Ascending aorta (tissue), 2 donors: ENCODE measurements around the gene FUT7. TPM values are rescaled to one million over a fixed set of nuclear protein-coding genes. Genes with fewer than 3 reads are reported as not detected.

Experiments
- DNase-seq, 2 donors: peaks; one replicate each; pipeline ENCODE4 v3.0.0-alpha.2; 2019; ENCODE audit warnings: low spot score in 2 of 2
- H3K27ac ChIP-seq, 2 donors: fragments of 200-600 bp; sonication (generic); one replicate each; pipeline ENCODE4 v1.5.1; 2016 to 2017; ENCODE audit warnings: mild to moderate bottlenecking in 1 of 2
- H3K27me3 ChIP-seq: fragments of 200-600 bp; sonication (generic); one replicate; pipeline ENCODE4 v1.5.1; 2017
- H3K36me3 ChIP-seq, 2 donors: fragments of 200-600 bp; sonication (generic); one replicate each; pipeline ENCODE4 v1.5.1; 2016
- H3K4me1 ChIP-seq, 2 donors: fragments of 200-600 bp; sonication (generic); one replicate each; pipeline ENCODE4 v1.5.1; 2016 to 2017; ENCODE audit warnings: mild to moderate bottlenecking in 1 of 2
- H3K4me3 ChIP-seq, 2 donors: fragments of 200-600 bp; sonication (generic); one replicate each; pipeline ENCODE4 v1.5.1; 2016 to 2017; ENCODE audit warnings: mild to moderate bottlenecking in 1 of 2
- H3K9me3 ChIP-seq, 2 donors: fragments of 200-600 bp; sonication (generic); one replicate each; pipeline ENCODE4 v1.5.1; 2016
- CTCF ChIP-seq, 3 experiments: fragments of 200-600 bp in 2 of 3; fragments of 450-650 bp in 1 of 3; sonication (generic) in 2 of 3; IDR thresholded peaks; one replicate each; pipeline ENCODE4 v1.5.1; 2016 to 2019; ENCODE audit warnings: antibody characterized with exemption in 3 of 3, mild to moderate bottlenecking in 1 of 3, moderate library complexity in 1 of 3
- intact Hi-C: fragments of 100-400 bp; cut with DNase I; formaldehyde crosslinking; loops from one replicate; pipeline ENCODE4 v1.15.1; 2023
- total RNA-seq: library from RNA; depleted of rRNA; stranded (reverse); fragments of >200 nt; gene quantifications from one replicate; pipeline ENCODE4 v1.1.0, GENCODE V29; 2016

FUT7 gene
- total RNA-seq, 1 donor from 2014 or later: not detected

DNA sequence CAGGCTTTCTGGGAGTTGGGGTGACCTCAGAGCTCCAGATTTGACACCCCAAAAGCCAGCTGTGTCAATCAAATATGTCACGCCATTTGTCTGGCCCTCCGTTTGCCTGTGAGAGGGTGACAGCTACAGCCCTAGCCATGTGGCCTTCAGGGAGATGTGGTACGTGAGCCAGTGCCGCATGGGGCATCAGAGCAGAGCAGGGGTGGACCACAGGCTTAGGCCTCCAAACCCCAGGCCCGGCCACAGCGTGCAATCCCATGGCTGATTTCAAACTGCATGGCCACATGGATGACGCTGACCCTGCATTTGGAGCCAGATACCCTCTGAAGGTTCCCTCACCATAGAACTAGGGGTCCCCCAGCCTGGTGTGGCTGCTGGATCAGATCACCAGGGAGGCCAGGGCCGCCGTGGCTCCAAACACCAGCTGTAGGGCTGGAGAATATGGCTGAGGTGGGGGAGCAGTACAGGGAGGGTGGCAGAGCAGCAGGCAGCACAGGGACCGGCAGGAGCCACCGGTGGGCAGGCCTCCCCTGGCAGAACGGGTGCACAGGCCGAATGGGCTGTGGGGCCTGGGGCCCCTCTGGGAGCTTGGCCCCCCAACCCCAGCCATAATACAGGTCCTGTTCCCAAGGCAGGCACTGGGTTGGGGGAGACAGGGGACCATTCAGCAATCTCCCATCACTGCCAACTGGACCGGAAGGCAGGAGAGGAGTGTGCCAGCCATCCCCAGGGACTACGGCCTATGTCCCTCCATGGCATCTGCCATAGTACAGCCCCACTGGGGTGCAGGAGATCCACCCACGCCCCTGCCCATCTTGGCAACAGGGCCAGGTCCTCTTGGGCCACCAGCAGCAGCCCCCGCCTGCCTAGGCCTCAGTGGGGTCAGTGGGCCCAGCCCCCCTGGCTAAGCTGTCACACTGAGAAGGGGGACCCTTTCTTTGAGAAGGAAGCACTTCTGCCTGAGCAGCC lies 36.9 kb upstream of the FUT7 start:
- DNase-seq: no peak
- H3K4me1 ChIP-seq: peaks cover 0 to 10% of the 10 kb centered on the region in 2 donors
- H3K27ac ChIP-seq: no peak overlapping the region
- H3K9me3 ChIP-seq: no peaks in the 10 kb centered on the region
- H3K4me3 ChIP-seq: peak overlapping the region in 1 of 2 donors; percentile 63
- TF ChIP-seq CTCF (IDR thresholded peaks at IDR 0.05): no peak
- H3K36me3 ChIP-seq: no peaks in the 10 kb centered on the region
- H3K27me3 ChIP-seq: peaks cover 15% of the 10 kb centered on the region
- intact Hi-C loops: no loop called here

GRCh38 chr9:137067860-137068538 lies 36.1 kb upstream of the FUT7 start:
- Histone ChIP-seq H3K27me3 (peaks cover 15% of the 10 kb centered on the region), H3K36me3 (no peaks in the 10 kb centered on the region), H3K9me3 (no peaks in the 10 kb centered on the region), H3K27ac (no peak overlapping the region), H3K4me3 (no peak overlapping the region), H3K4me1 (peaks cover 0 to 10% of the 10 kb centered on the region in 2 donors)
- peak; percentile 73 to 80 (median 74) for TF ChIP-seq CTCF (IDR thresholded peaks at IDR 0.05)
- intact Hi-C loops: no loop called here
- peak in 1 of 2 donors; percentile 84 for DNase-seq

GRCh38 chr9:137066096-137066861 lies 34.4 kb upstream of the FUT7 start:
- intact Hi-C loops: no loop called here
- peaks cover 0 to 10% of the 10 kb centered on the region in 2 donors for H3K4me1 ChIP-seq
- no peak for TF ChIP-seq CTCF (IDR thresholded peaks at IDR 0.05)
- H3K9me3 ChIP-seq: no peaks in the 10 kb centered on the region
- H3K4me3 ChIP-seq: no peak overlapping the region
- DNase-seq: no peak
- no peaks in the 10 kb centered on the region for H3K36me3 ChIP-seq
- H3K27ac ChIP-seq: no peak overlapping the region
- peaks cover 15% of the 10 kb centered on the region for H3K27me3 ChIP-seq

DNA sequence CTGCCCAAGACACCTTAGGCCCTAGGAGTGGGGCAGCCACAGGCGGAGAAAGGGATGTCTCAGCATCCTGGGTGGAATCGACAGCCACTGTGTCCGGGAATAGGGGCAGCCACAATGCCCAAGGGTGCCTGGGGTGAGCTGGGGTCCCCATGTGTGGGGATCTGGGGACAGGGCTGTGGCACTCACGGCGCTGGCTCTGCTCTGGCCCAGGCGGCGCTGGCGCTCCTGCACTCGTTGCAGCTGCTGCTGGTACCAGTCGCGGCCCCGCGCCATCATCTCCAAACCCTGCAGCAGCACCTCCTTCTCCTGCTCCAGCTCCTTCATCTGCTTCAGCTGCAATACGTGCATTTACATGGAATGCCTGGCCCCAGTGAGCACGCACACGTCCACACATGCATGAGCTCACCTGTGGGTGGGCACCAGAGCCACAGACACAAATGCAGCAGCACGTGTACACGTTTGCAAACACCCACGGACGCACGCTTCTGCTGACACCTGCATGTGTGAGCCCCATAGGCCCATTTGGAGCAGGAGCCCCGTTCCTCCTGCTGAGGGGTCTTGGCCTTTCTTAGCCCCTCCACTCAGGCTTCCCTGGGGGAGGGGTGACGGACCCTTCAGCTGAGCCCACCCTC lies 33.6 kb upstream of the FUT7 start:
- no peak for DNase-seq
- intact Hi-C loops: loop anchor here (2.0 kb wide), 1 partner anchor 19 kb away; the partner anchor contains the start of gene NPDC1
- Histone ChIP-seq H3K4me3 (no peak overlapping the region), H3K27ac (no peak overlapping the region), H3K27me3 (peaks cover 15% of the 10 kb centered on the region), H3K36me3 (no peaks in the 10 kb centered on the region), H3K9me3 (no peaks in the 10 kb centered on the region), H3K4me1 (peaks cover 0 to 3% of the 10 kb centered on the region in 2 donors)
- no peak for TF ChIP-seq CTCF (IDR thresholded peaks at IDR 0.05)

DNA sequence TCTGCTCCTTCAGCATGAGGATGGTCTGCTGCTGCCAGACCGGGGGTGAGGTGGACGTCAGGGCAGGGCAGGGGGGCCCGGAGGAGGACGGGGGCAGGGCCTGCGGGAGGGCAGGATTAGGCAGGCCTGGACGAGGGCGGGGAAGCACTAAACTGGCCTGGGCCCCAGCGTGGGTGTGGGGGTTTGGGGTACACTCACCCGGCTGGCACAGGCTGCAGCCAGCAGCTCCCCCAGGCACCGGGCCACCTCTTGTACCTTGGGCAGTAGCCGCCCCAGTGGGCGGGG lies 32.9 kb upstream of the FUT7 start:
- Histone ChIP-seq H3K4me1 (peaks cover 0 to 3% of the 10 kb centered on the region in 2 donors), H3K27me3 (peaks cover 15% of the 10 kb centered on the region), H3K4me3 (no peak overlapping the region), H3K27ac (no peak overlapping the region), H3K9me3 (no peaks in the 10 kb centered on the region), H3K36me3 (no peaks in the 10 kb centered on the region)
- TF ChIP-seq CTCF (IDR thresholded peaks at IDR 0.05): no peak
- intact Hi-C loops: loop anchor here (2.0 kb wide), 1 partner anchor 18 kb away; the partner anchor contains the start of gene NPDC1
- no peak for DNase-seq
